NCI-H460 (cell line): Measurements from ENCODE around the gene URAD. TPM values are rescaled to one million over a fixed set of nuclear protein-coding genes. Genes with fewer than 3 reads are reported as not detected.

ENCODE experiments used
- small RNA-seq, 2 experiments: library from RNA; depleted of rRNA; stranded (forward); fragments of <200 nt; gene quantifications; one replicate each; pipeline ENCODE3, GENCODE V24; 2014
- total RNA-seq: library from RNA; depleted of rRNA; stranded (reverse); fragments of >200 nt; shearing (Covaris generic); gene quantifications from 2 replicates; pipeline ENCODE4 v1.2.3, GENCODE V29; 2014; rRNA removed

URAD gene
- total RNA-seq, 1 experiment from 2014 or later: not detected

Small RNAs within 50 kb of the gene (small RNA-seq; reads per million reads assigned to genes)
- gene ATP5F1EP2 (0.02 to 0.65 reads per million in 2 experiments), gene RN7SL272P (0 to 0.29 reads per million in 2 experiments)

Other genes with a start within 250 kb of the URAD start
- gene GSX1, start 196.2 kb downstream of the URAD start, total RNA-seq: not detected in 2 replicates
- gene PDX1, start 68.7 kb downstream of the URAD start, total RNA-seq: 0.12 TPM in 1 of 2 replicates, not detected in the other
- gene CDX2, start 19.4 kb downstream of the URAD start, total RNA-seq: not detected in 2 replicates
- not detected in 2 replicates for gene FLT3, start 111.9 kb upstream of the URAD start, total RNA-seq
- 14.3 and 16.2 TPM in 2 replicates for gene PAN3, start 149.9 kb upstream of the URAD start, total RNA-seq